ENCODE results near the gene RNF145. TPM values are rescaled to one million over a fixed set of nuclear protein-coding genes. Genes with fewer than 3 reads are reported as not detected.
"Not testable (repeated sequence)": the region's sequence is repeated elsewhere in the genome, so short reads cannot be mapped to it uniquely, and the experiment has no call there.

The RNF145 gene
- total RNA-seq, 1 experiment from 2014 or later: 193 TPM

DNA sequence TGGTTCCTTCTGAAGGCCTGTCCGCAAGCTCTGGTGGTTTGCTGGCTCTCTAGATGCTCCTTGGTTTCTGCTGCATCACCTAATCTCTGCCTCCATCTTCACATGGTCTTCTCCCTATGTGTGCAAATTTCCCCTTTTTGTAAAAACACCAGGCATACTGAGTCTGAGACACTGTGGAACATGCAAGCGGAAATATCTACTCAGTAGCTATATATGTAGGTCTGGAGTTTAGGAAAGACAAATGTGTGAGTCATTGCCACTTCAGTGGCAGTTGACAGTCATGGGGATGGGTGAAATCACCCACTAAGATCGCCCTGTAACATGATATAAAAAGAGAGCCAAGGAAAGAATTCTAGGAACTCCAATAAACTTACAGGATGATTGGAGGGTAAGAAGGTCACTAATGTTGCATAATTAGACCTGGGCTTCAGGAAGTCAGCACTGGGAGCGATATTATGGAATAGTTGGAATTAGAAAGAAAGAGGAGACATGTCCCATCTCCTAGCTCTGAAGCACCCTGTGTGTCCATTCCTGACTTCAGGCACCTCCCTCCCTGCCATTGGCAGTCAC, 31.0 kb upstream of the RNF145 start:
- H3K4me3 Mint-ChIP-seq (ENCODE audit: low read depth, unreplicated experiment): no peak overlapping the region
- H3K27me3 Mint-ChIP-seq (ENCODE audit: unreplicated experiment): no peaks in the 10 kb centered on the region
- BruUV-seq (replicated peaks): no TSS peak
- TF ChIP-seq, protein P1, sequence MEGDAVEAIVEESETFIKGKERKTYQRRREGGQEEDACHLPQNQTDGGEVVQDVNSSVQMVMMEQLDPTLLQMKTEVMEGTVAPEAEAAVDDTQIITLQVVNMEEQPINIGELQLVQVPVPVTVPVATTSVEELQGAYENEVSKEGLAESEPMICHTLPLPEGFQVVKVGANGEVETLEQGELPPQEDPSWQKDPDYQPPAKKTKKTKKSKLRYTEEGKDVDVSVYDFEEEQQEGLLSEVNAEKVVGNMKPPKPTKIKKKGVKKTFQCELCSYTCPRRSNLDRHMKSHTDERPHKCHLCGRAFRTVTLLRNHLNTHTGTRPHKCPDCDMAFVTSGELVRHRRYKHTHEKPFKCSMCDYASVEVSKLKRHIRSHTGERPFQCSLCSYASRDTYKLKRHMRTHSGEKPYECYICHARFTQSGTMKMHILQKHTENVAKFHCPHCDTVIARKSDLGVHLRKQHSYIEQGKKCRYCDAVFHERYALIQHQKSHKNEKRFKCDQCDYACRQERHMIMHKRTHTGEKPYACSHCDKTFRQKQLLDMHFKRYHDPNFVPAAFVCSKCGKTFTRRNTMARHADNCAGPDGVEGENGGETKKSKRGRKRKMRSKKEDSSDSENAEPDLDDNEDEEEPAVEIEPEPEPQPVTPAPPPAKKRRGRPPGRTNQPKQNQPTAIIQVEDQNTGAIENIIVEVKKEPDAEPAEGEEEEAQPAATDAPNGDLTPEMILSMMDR (IDR thresholded peaks at IDR 0.05; ENCODE audit: unreplicated experiment): no peak
- H3K9me3 Mint-ChIP-seq (ENCODE audit: low read depth, unreplicated experiment): no peaks in the 10 kb centered on the region
- peak overlapping the region; percentile 25 for H3K27ac Mint-ChIP-seq (ENCODE audit: unreplicated experiment)
- intact Hi-C loops (cut with micrococcal nuclease; ENCODE audit: unreplicated experiment): no loop called here
- H3K4me1 Mint-ChIP-seq (ENCODE audit: low read depth, unreplicated experiment): peaks cover 12% of the 10 kb centered on the region
- no peaks in the 10 kb centered on the region for H3K36me3 Mint-ChIP-seq (ENCODE audit: insufficient read depth, unreplicated experiment)
- no peak for DNase-seq
- CTCF ChIA-PET: interaction anchor here (1.1 kb wide), 1 partner anchor 29 kb away, joined by 3 read pairs; no protein-coding TSS in a partner anchor

DNA sequence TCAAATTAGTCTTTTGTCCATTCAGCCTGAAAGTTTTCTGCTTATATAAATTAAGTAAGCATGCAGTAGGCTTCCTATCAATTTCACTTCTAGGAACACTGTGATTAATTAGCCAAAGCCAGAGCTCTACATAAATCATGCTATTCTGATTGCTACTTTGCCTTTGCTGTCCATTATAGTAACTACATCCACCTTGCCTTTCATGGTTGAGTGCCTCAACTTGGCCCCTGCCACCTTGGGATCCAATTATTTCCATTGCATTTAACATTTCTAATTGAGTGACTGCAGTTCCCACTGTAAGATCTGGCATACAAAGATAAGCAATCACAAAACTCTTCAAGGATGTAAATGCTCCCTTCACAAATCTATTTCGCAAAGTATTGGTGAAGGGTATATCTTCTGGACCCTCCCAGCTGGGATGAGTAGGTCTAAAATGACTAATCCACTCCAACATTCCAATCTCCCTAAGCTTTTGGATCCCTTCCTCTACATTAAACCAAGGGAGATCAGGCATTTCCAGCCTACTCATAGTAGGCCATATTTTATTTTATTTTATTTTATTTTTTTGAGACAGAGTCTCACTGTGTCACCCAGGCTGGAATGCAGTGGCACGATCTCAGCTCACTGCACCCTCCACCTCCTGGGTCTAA, 26.6 kb upstream of the RNF145 start:
- CTCF ChIA-PET; H3K27ac Mint-ChIP-seq (ENCODE audit: unreplicated experiment); DNase-seq; H3K4me3 Mint-ChIP-seq (ENCODE audit: low read depth, unreplicated experiment); intact Hi-C loops (cut with micrococcal nuclease; ENCODE audit: unreplicated experiment); H3K27me3 Mint-ChIP-seq (ENCODE audit: unreplicated experiment); H3K36me3 Mint-ChIP-seq (ENCODE audit: insufficient read depth, unreplicated experiment); H3K9me3 Mint-ChIP-seq (ENCODE audit: low read depth, unreplicated experiment); BruUV-seq (replicated peaks): not testable (repeated sequence)
- peaks cover 18% of the 10 kb centered on the region for H3K4me1 Mint-ChIP-seq (ENCODE audit: low read depth, unreplicated experiment)

GRCh38 chr5:159231167-159231566, 21.8 kb upstream of the RNF145 start:
- no TSS peak for BruUV-seq (replicated peaks)
- Mint-ChIP-seq H3K4me3 (ENCODE audit: low read depth, unreplicated experiment) (no peak overlapping the region), H3K27ac (ENCODE audit: unreplicated experiment) (peak overlapping the region; percentile 84), H3K4me1 (ENCODE audit: low read depth, unreplicated experiment) (peaks cover 30% of the 10 kb centered on the region), H3K9me3 (ENCODE audit: low read depth, unreplicated experiment) (no peaks in the 10 kb centered on the region), H3K27me3 (ENCODE audit: unreplicated experiment) (no peaks in the 10 kb centered on the region), H3K36me3 (ENCODE audit: insufficient read depth, unreplicated experiment) (peaks cover 14% of the 10 kb centered on the region)
- intact Hi-C loops (cut with micrococcal nuclease; ENCODE audit: unreplicated experiment): no loop called here
- CTCF ChIA-PET: interaction anchor here (0.6 to 0.7 kb wide), 2 partner anchors 25 to 75 kb away, joined by 3 read pairs; no protein-coding TSS in a partner anchor
- TF ChIP-seq, protein P1 (IDR thresholded peaks at IDR 0.05; ENCODE audit: unreplicated experiment): no peak
- no peak for DNase-seq

GRCh38 chr5:159230657-159231056, 21.3 kb upstream of the RNF145 start:
- BruUV-seq (replicated peaks): no TSS peak
- H3K4me3 Mint-ChIP-seq (ENCODE audit: low read depth, unreplicated experiment): peak overlapping the region; percentile 8
- intact Hi-C loops (cut with micrococcal nuclease; ENCODE audit: unreplicated experiment): no loop called here
- peak; percentile 61 for DNase-seq
- TF ChIP-seq, protein P1 (IDR thresholded peaks at IDR 0.05; ENCODE audit: unreplicated experiment): no peak
- peaks cover 14% of the 10 kb centered on the region for H3K36me3 Mint-ChIP-seq (ENCODE audit: insufficient read depth, unreplicated experiment)
- H3K27me3 Mint-ChIP-seq (ENCODE audit: unreplicated experiment): no peaks in the 10 kb centered on the region
- peak overlapping the region; percentile 84 for H3K27ac Mint-ChIP-seq (ENCODE audit: unreplicated experiment)
- H3K9me3 Mint-ChIP-seq (ENCODE audit: low read depth, unreplicated experiment): no peaks in the 10 kb centered on the region
- CTCF ChIA-PET: interaction anchor here (0.6 to 0.7 kb wide), 2 partner anchors 24 to 75 kb away, joined by 3 read pairs; no protein-coding TSS in a partner anchor
- H3K4me1 Mint-ChIP-seq (ENCODE audit: low read depth, unreplicated experiment): peaks cover 30% of the 10 kb centered on the region

DNA sequence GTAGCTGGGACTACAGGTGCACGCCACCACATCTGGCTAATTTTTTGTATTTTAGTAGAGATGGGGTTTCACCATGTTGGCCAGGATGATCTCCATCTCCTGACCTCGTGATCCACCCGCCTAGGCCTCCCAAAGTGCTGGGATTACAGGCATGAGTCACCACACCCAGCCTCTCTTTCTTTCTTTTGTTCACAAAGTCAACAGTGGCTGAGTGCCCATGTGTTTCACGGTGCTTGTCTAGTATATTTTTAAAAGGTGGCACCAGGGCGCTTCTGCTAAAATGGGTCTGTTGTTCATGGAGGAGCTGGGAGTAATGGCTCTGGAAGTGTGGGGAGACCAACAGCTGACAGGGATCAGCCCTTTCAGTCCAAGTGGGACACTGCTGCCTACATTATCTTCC, 18.7 kb upstream of the RNF145 start:
- not testable (repeated sequence) for H3K27me3 Mint-ChIP-seq (ENCODE audit: unreplicated experiment); BruUV-seq (replicated peaks)

More for the DNA sequence above, 18.7 kb upstream of the RNF145 start:
- peak; percentile 32 for DNase-seq
- H3K4me1 Mint-ChIP-seq (ENCODE audit: low read depth, unreplicated experiment): peaks cover 30% of the 10 kb centered on the region
- peaks cover 14% of the 10 kb centered on the region for H3K36me3 Mint-ChIP-seq (ENCODE audit: insufficient read depth, unreplicated experiment)
- H3K9me3 Mint-ChIP-seq (ENCODE audit: low read depth, unreplicated experiment); H3K4me3 Mint-ChIP-seq (ENCODE audit: low read depth, unreplicated experiment); intact Hi-C loops (cut with micrococcal nuclease; ENCODE audit: unreplicated experiment): not testable (repeated sequence)
- CTCF ChIA-PET: interaction anchor here (0.6 to 0.9 kb wide), 2 partner anchors 21 to 38 kb away, joined by 6 to 7 read pairs; no protein-coding TSS in a partner anchor
- H3K27ac Mint-ChIP-seq (ENCODE audit: unreplicated experiment): peak overlapping the region; percentile 6

Measured in Calu3 (cell line).